GM10248 (cell line): ENCODE data around the gene MRPL19.
A peak's percentile ranks its signal among the peaks of the same experiment; 100 is the strongest.

Experiments
- CTCF ChIA-PET: fragments of 300-600 bp; sonication (Branson Sonifier 250); formaldehyde crosslinking; extraction: SDS; loops from one replicate; lab custom pipeline; 2021; ENCODE audit warnings: antibody characterized with exemption; lab: Yijun Ruan, JAX
- POLR2A ChIA-PET: fragments of 350-650 bp; sonication (Branson Sonifier 250); formaldehyde crosslinking; extraction: SDS; loops from one replicate; lab custom pipeline; 2020; ENCODE audit warnings: antibody characterized with exemption; lab: Yijun Ruan, JAX
- DNase-seq: peaks from one replicate; pipeline ENCODE4 v3.0.0; 2012; ENCODE audit errors: extremely low spot score
- TF ChIP-seq, protein P1 (sequence below): IDR thresholded peaks from 2 replicates; pipeline ENCODE4 v1.5.1; 2012; ENCODE audit warnings: mild to moderate bottlenecking, low read depth; ENCODE audit errors: extremely low read depth, missing control alignments, control extremely low read depth

The MRPL19 gene

DNA sequence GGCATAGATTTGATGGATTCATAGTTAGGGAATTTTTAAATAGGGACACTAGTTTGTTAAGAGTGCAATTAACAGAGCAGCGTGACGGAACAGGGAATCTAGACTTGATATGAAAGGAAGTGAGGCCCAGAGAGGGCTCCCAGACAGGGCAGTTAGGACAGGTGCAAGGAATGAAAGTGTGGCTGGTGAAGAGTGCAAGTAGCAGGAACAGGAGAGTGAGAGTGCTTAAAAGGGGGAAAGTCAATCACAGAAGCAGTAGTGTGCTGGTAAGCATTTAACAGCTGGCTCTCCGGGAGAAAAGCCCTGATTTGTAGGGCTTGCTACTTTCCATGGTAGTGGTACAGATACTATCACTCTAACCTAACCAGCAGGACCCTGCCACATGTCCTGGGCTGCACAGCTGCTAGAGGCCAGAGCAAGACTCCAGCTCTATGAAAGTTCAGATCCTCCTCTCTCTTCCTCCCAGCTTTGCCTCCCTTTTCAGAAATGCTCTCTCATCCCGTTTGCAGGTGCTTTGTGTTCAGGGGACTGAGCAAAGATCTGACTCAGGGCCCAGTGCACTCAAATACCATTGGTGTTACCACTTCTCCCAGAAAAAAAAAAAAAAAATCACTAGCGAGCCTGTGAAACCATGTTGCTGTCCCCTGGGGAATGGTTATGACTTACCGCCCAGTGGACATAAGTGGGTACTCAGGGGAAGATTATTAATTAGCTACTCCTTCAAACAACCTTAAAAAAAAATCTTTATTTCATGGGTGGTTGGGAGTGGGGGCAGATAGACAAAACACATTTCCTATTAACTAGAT lies 82.2 kb downstream of the MRPL19 start:
- POLR2A ChIA-PET, result no interaction called here
- TF ChIP-seq, protein P1, sequence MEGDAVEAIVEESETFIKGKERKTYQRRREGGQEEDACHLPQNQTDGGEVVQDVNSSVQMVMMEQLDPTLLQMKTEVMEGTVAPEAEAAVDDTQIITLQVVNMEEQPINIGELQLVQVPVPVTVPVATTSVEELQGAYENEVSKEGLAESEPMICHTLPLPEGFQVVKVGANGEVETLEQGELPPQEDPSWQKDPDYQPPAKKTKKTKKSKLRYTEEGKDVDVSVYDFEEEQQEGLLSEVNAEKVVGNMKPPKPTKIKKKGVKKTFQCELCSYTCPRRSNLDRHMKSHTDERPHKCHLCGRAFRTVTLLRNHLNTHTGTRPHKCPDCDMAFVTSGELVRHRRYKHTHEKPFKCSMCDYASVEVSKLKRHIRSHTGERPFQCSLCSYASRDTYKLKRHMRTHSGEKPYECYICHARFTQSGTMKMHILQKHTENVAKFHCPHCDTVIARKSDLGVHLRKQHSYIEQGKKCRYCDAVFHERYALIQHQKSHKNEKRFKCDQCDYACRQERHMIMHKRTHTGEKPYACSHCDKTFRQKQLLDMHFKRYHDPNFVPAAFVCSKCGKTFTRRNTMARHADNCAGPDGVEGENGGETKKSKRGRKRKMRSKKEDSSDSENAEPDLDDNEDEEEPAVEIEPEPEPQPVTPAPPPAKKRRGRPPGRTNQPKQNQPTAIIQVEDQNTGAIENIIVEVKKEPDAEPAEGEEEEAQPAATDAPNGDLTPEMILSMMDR, result no peak
- DNase-seq, result no peak
- CTCF ChIA-PET, result interaction anchor here (0.9 to 2.4 kb wide), 5 partner anchors 10 to 871 kb away, joined by 3 to 12 read pairs (median 4); no protein-coding TSS in a partner anchor

DNA sequence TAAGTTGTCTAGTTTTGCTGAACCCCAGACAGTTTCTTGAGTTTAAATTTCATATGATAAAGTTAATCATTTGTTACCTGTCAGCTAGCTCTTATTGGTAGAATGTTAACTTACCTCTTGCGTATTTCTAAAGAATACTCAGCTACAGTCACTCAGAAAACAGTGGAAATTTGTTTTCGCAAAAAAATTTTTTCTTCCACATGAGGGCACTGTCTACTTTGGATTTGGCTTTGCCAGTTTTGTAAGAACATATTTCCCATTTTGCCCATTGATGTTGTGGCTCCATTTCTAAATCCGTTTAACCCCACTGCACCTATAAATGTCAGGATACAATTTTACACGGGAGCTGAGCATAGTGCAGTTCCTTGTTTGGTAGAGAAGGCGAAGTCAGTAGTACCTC lies 83.3 kb downstream of the MRPL19 start:
- TF ChIP-seq, protein P1, result peak; percentile 9
- ChIA-PET POLR2A (no interaction called here), CTCF (interaction anchor here (1.3 to 2.4 kb wide), 4 partner anchors 12 to 870 kb away, joined by 3 to 12 read pairs (median 4); no protein-coding TSS in a partner anchor)
- no peak for DNase-seq

- TF ChIP-seq, protein P1, result no peak
- DNase-seq, result no peak
- ChIA-PET POLR2A (no interaction called here), CTCF (interaction anchor here (1.3 kb wide), 1 partner anchor 14 kb away, joined by 3 read pairs; no protein-coding TSS in a partner anchor)
These were observed 89.7 kb downstream of the MRPL19 start for GRCh38 chr2:75736276-75736675.

GRCh38 chr2:75737961-75738360 lies 91.4 kb downstream of the MRPL19 start:
- ChIA-PET POLR2A (no interaction called here), CTCF (interaction anchor here (0.9 to 2.0 kb wide), 3 partner anchors 10 to 50 kb away, joined by 3 to 5 read pairs (median 4); no protein-coding TSS in a partner anchor)
- DNase-seq, result no peak
- TF ChIP-seq, protein P1, result no peak
